Activated CD8-positive, alpha-beta T cell treated with anti-CD3 and anti-CD28 coated beads for 36 hours (primary cell): ENCODE measurements around the gene MMP11. TPM values are rescaled to one million over a fixed set of nuclear protein-coding genes. Genes with fewer than 3 reads are reported as not detected.

Experiments used
- ATAC-seq: fragments of 200-7000 bp; cut with Tn5 transposase; one replicate; pipeline ENCODE4 v1.10.0; 2021; ENCODE audit warnings: mild to moderate bottlenecking, moderate library complexity
- CTCF ChIA-PET: fragments of 350-600 bp; sonication (Branson Sonifier 250); formaldehyde crosslinking; loops from one replicate; lab custom pipeline; 2021; ENCODE audit warnings: antibody characterized with exemption; lab: Charles Lee
- POLR2A ChIA-PET: fragments of 350-600 bp; sonication (Branson Sonifier 250); formaldehyde crosslinking; loops from one replicate; lab custom pipeline; 2021; ENCODE audit warnings: antibody characterized with exemption; lab: Charles Lee
- DNase-seq: peaks from one replicate; pipeline ENCODE4 v3.0.0-alpha.2; 2020
- H3K27ac Mint-ChIP-seq: one replicate; pipeline ENCODE4 v1.8.0; 2021; ENCODE audit warnings: mild to moderate bottlenecking, mixed read lengths
- H3K27me3 Mint-ChIP-seq: one replicate; pipeline ENCODE4 v1.8.0; 2021; ENCODE audit warnings: mixed read lengths
- H3K36me3 Mint-ChIP-seq: one replicate; pipeline ENCODE4 v1.8.0; 2021; ENCODE audit warnings: low read depth, mixed read lengths
- H3K4me1 Mint-ChIP-seq: one replicate; pipeline ENCODE4 v1.8.0; 2021; ENCODE audit warnings: low read depth, mixed read lengths
- H3K4me3 Mint-ChIP-seq: one replicate; pipeline ENCODE4 v1.8.0; 2021; ENCODE audit warnings: mild to moderate bottlenecking, moderate library complexity, mixed read lengths
- H3K9me3 Mint-ChIP-seq: one replicate; pipeline ENCODE4 v1.8.0; 2021; ENCODE audit warnings: mixed read lengths
- CTCF ChIP-seq: fragments of 200-600 bp; IDR thresholded peaks from one replicate; pipeline ENCODE4 v1.8.0; 2022; ENCODE audit warnings: antibody characterized with exemption, mild to moderate bottlenecking
- intact Hi-C: fragments of 100-400 bp; cut with micrococcal nuclease; formaldehyde crosslinking; loops from one replicate; pipeline ENCODE4 v1.10.0; 2022
- total RNA-seq, 2 experiments: library from RNA; stranded (reverse); gene quantifications; one replicate each; pipeline ENCODE4 v1.2.3, GENCODE V29; 2021

The MMP11 gene
- total RNA-seq, 2 experiments from 2014 or later, result 0.85 to 1.4 TPM

- POLR2A ChIA-PET, result interaction anchor here (2.1 to 2.3 kb wide), 2 partner anchors 8 to 20 kb away, joined by 7 to 9 read pairs; no protein-coding TSS in a partner anchor
- Mint-ChIP-seq H3K27ac (no peak overlapping the region), H3K4me3 (no peak overlapping the region), H3K9me3 (no peaks in the 10 kb centered on the region), H3K27me3 (no peaks in the 10 kb centered on the region), H3K36me3 (peaks cover 15% of the 10 kb centered on the region), H3K4me1 (peaks cover 27% of the 10 kb centered on the region)
- CTCF ChIA-PET, result interaction anchor here (0.9 to 5.4 kb wide), 8 partner anchors 8 to 89 kb away, joined by 3 to 48 read pairs (median 3); partner anchors contain the start of genes SLC2A11 and ZNF70
- DNase-seq, result no peak
- intact Hi-C loops, result loop anchor here (5.0 kb wide), 1 partner anchor 78 kb away; no protein-coding TSS in a partner anchor
- ATAC-seq, result no peak
- no peak for TF ChIP-seq CTCF
Measured at GRCh38 chr22:23769321-23769965, 3.2 kb upstream of the MMP11 start.

GRCh38 chr22:23772315-23772648 is 367 bp upstream of the MMP11 start:
- ChIA-PET CTCF (interaction anchor here (1.6 to 3.2 kb wide), 4 partner anchors 14 to 86 kb away, joined by 3 to 12 read pairs (median 6); partner anchors contain the start of genes SLC2A11 and SMARCB1), POLR2A (interaction anchor here (0.9 to 2.7 kb wide), 3 partner anchors 9 to 56 kb away, joined by 3 to 9 read pairs (median 3); no protein-coding TSS in a partner anchor)
- Mint-ChIP-seq H3K9me3 (no peaks in the 10 kb centered on the region), H3K27me3 (no peaks in the 10 kb centered on the region), H3K27ac (no peak overlapping the region), H3K4me3 (peak overlapping the region; percentile 65), H3K36me3 (no peaks in the 10 kb centered on the region), H3K4me1 (peaks cover 11% of the 10 kb centered on the region)
- ATAC-seq (no peak), DNase-seq (no peak)
- intact Hi-C loops, result loop anchor here (5.0 kb wide), 1 partner anchor 65 kb away; the partner anchor contains the start of gene DERL3
- TF ChIP-seq CTCF, result no peak

GRCh38 chr22:23773483-23774113 is 949 bp downstream of the MMP11 start:
- peaks cover 11% of the 10 kb centered on the region for H3K4me1 Mint-ChIP-seq
- DNase-seq (no peak), ATAC-seq (no peak)
- H3K4me3 Mint-ChIP-seq, result no peak overlapping the region
- intact Hi-C loops, result loop anchor here (5.0 kb wide), 1 partner anchor 64 kb away; the partner anchor contains the start of gene DERL3
- H3K27ac Mint-ChIP-seq, result no peak overlapping the region
- no peak for TF ChIP-seq CTCF
- no peaks in the 10 kb centered on the region for H3K36me3 Mint-ChIP-seq
- H3K9me3 Mint-ChIP-seq, result no peaks in the 10 kb centered on the region
- H3K27me3 Mint-ChIP-seq, result no peaks in the 10 kb centered on the region
- ChIA-PET CTCF (interaction anchor here (1.6 to 3.2 kb wide), 3 partner anchors 13 to 85 kb away, joined by 3 to 12 read pairs (median 7); partner anchors contain the start of genes SLC2A11 and SMARCB1), POLR2A (interaction anchor here (1.2 to 2.2 kb wide), 2 partner anchors 8 to 13 kb away, joined by 3 to 14 read pairs; partner anchors contain the start of gene SMARCB1)

GRCh38 chr22:23774114-23774921 is 1.7 kb downstream of the MMP11 start:
- H3K9me3 Mint-ChIP-seq, result no peaks in the 10 kb centered on the region
- no peak for ATAC-seq
- intact Hi-C loops, result loop anchor here (5.0 kb wide), 1 partner anchor 63 kb away; the partner anchor contains the start of gene DERL3
- peaks cover 11% of the 10 kb centered on the region for H3K4me1 Mint-ChIP-seq
- no peak overlapping the region for H3K27ac Mint-ChIP-seq
- no peaks in the 10 kb centered on the region for H3K36me3 Mint-ChIP-seq
- H3K4me3 Mint-ChIP-seq, result no peak overlapping the region
- no peak for TF ChIP-seq CTCF
- ChIA-PET CTCF (interaction anchor here (1.4 to 2.1 kb wide), 3 partner anchors 15 to 84 kb away, joined by 5 to 12 read pairs (median 6); partner anchors contain the start of gene SLC2A11), POLR2A (interaction anchor here (2.2 kb wide), 1 partner anchor 12 kb away, joined by 14 read pairs; the partner anchor contains the start of gene SMARCB1)
- DNase-seq, result no peak
- H3K27me3 Mint-ChIP-seq, result no peaks in the 10 kb centered on the region
